ENCODE measurements around the gene TPRX2.
A peak's percentile ranks its signal among the peaks of the same experiment; 100 is the strongest.
"Not testable (repeated sequence)": the region's sequence is repeated elsewhere in the genome, so short reads cannot be mapped to it uniquely, and the experiment has no call there.

DNA sequence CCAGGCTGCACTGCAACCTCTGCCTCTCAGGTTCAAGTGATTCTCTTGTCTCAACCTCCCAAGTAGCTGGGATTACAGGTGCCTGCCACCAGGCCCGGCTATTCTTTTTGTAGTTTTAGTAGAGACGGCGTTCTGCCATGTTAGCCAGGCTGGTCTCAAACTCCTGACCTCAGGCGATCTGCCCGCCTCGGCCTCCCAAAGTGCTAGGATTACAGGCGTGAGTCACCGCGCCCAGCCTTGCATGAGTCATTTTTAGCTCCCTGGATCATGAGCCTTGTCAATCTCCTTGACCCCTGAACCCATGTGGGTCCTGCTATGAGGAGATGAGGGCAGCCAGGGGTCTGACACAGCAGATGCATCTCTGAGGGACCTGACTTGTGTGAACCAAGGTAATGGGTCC lies 804 bp upstream of the TPRX2 start:
- TF ChIP-seq, protein P1, sequence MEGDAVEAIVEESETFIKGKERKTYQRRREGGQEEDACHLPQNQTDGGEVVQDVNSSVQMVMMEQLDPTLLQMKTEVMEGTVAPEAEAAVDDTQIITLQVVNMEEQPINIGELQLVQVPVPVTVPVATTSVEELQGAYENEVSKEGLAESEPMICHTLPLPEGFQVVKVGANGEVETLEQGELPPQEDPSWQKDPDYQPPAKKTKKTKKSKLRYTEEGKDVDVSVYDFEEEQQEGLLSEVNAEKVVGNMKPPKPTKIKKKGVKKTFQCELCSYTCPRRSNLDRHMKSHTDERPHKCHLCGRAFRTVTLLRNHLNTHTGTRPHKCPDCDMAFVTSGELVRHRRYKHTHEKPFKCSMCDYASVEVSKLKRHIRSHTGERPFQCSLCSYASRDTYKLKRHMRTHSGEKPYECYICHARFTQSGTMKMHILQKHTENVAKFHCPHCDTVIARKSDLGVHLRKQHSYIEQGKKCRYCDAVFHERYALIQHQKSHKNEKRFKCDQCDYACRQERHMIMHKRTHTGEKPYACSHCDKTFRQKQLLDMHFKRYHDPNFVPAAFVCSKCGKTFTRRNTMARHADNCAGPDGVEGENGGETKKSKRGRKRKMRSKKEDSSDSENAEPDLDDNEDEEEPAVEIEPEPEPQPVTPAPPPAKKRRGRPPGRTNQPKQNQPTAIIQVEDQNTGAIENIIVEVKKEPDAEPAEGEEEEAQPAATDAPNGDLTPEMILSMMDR (IDR thresholded peaks at IDR 0.05 in 2 of 3, conservative IDR thresholded peaks at IDR 0.05 in 1 of 3; ENCODE audit: borderline replicate concordance in 1 of 3, insufficient read depth in 1 of 3, low read depth in 2 of 3, low read length in 2 of 3), result not testable (repeated sequence)
- TF ChIP-seq EZH2 (IDR thresholded peaks at IDR 0.05); POLR2A (IDR thresholded peaks at IDR 0.05; ENCODE audit: borderline replicate concordance, extremely low read depth, insufficient read depth, insufficient read length); ZFX (IDR thresholded peaks at IDR 0.05): not testable (repeated sequence)
- TF ChIP-seq TCF7L2 (IDR thresholded peaks at IDR 0.05; ENCODE audit: borderline replicate concordance, extremely low read depth, insufficient read depth, insufficient read length), result peak; percentile 44
